ENCODE results near the gene PPP2R1A.

DNA sequence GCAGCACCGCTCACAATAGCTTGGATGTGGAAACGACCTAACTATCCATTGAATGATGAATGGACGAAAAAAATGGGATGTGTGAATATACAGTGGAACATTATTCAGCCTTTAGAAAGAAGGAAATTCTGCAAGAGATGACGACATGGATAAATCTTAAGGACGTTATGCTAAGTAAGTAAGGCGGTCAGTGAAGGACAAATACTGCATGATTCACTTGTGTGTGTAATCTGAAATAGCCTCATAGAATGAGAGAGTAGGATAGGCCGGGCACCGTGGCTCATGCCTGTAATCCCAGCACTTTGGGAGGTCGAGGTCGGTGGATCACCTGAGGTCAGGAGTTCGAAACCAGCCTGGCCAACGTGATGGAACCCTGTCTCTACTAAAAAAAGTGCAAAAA lies 54.2 kb downstream of the PPP2R1A start:
- TF ChIP-seq EZH2 (IDR thresholded peaks at IDR 0.05) (no peak), POLR2AphosphoS5 (IDR thresholded peaks at IDR 0.05; ENCODE audit: borderline replicate concordance, low read depth, low read length) (no peak), FOXP2 (optimal IDR thresholded peaks at IDR 0.05; ENCODE audit: control extremely low read depth, extremely low read length, insufficient read depth) (no peak)
